Neural cell (in vitro differentiated cells): ENCODE measurements around the gene LRIG1. TPM values are rescaled to one million over a fixed set of nuclear protein-coding genes. Genes with fewer than 3 reads are reported as not detected.

ENCODE experiments used
- H2AFZ ChIP-seq: fragments of 200-600, 300-800 bp; sonication (generic), shearing (Covaris generic); 2 replicates; pipeline ENCODE4 v1.6.0; 2014; ENCODE audit warnings: low read depth, mild to moderate bottlenecking, antibody characterized with exemption, low read length, moderate library complexity
- H3F3A ChIP-seq: fragments of 200-600 bp; shearing (Covaris generic); 2 replicates; pipeline ENCODE4 v1.6.1; 2016; ENCODE audit warnings: mild to moderate bottlenecking, moderate library complexity, mixed read lengths, antibody characterized with exemption, low read length; ENCODE audit not compliant: insufficient read depth, poor library complexity, severe bottlenecking
- H3K27ac ChIP-seq: fragments of 200-600, 300-800 bp; sonication (generic), shearing (Covaris generic); 2 replicates; pipeline ENCODE4 v1.5.1; 2014; ENCODE audit warnings: mild to moderate bottlenecking, low read length, moderate library complexity
- H3K27me3 ChIP-seq: fragments of 300-800, 200-600 bp; sonication (generic), shearing (Covaris generic); 2 replicates; pipeline ENCODE4 v1.6.0; 2014; ENCODE audit warnings: mild to moderate bottlenecking, low read depth, low read length, moderate library complexity; ENCODE audit not compliant: insufficient read depth
- H3K36me3 ChIP-seq: fragments of 300-800, 200-600 bp; sonication (generic), shearing (Covaris generic); 2 replicates; pipeline ENCODE4 v1.5.1; 2014; ENCODE audit warnings: mild to moderate bottlenecking, antibody characterized with exemption, low read length, moderate library complexity; ENCODE audit not compliant: insufficient read depth
- H3K4me2 ChIP-seq: fragments of 300-800, 200-600 bp; sonication (generic), shearing (Covaris generic); 2 replicates; pipeline ENCODE4 v1.6.0; 2014; ENCODE audit warnings: mild to moderate bottlenecking, low read length
- H3K4me3 ChIP-seq: fragments of 300-800, 200-600 bp; sonication (generic), shearing (Covaris generic); 2 replicates; pipeline ENCODE4 v1.5.1; 2014; ENCODE audit warnings: mild to moderate bottlenecking, low read length, moderate library complexity
- H3K79me2 ChIP-seq: fragments of 200-600 bp; shearing (Covaris generic); replicated peaks from 2 replicates; pipeline ENCODE4 v1.6.0; 2014; ENCODE audit warnings: mild to moderate bottlenecking, low read length, moderate library complexity; ENCODE audit not compliant: insufficient read depth
- H3K9ac ChIP-seq: fragments of 300-800, 200-600 bp; sonication (generic), shearing (Covaris generic); 2 replicates; pipeline ENCODE4 v1.6.1; 2016; ENCODE audit warnings: mild to moderate bottlenecking, low read length, mixed read lengths
- H3K9me2 ChIP-seq: fragments of 200-600 bp; shearing (Covaris generic); 2 replicates; pipeline ENCODE4 v1.6.1; 2016; ENCODE audit warnings: mild to moderate bottlenecking, low read length, mixed read lengths; ENCODE audit not compliant: insufficient read depth
- H3K9me3 ChIP-seq: fragments of 200-600, 300-800 bp; sonication (generic), shearing (Covaris generic); 2 replicates; pipeline ENCODE4 v1.6.1; 2016; ENCODE audit warnings: mild to moderate bottlenecking, mixed run types, low read length, moderate library complexity, mixed read lengths
- H4K20me1 ChIP-seq: fragments of 200-600 bp; shearing (Covaris generic); 2 replicates; pipeline ENCODE4 v1.6.1; 2016; ENCODE audit warnings: mild to moderate bottlenecking, mixed run types; ENCODE audit not compliant: insufficient read depth
- CTCF ChIP-seq: fragments of 450-650 bp; IDR thresholded peaks from 2 replicates; pipeline ENCODE4 v1.5.1; 2014; ENCODE audit warnings: antibody characterized with exemption, mild to moderate bottlenecking, moderate library complexity; ENCODE audit not compliant: poor library complexity, severe bottlenecking
- EP300 ChIP-seq: fragments of 450-650 bp; conservative IDR thresholded peaks from 2 replicates; pipeline ENCODE4 v1.6.1; 2014; ENCODE audit warnings: antibody characterized with exemption, mild to moderate bottlenecking, moderate library complexity; ENCODE audit not compliant: poor library complexity, severe bottlenecking
- EZH2 ChIP-seq: fragments of 200-600, 300-800 bp; shearing (Covaris generic), sonication (generic); IDR thresholded peaks from 2 replicates; pipeline ENCODE4 v1.6.1; 2014; ENCODE audit warnings: antibody characterized with exemption, low read length, borderline replicate concordance, mild to moderate bottlenecking; ENCODE audit not compliant: insufficient read depth, poor library complexity, severe bottlenecking
- MXI1 ChIP-seq: fragments of 450-650 bp; conservative IDR thresholded peaks from 2 replicates; pipeline ENCODE4 v1.6.1; 2014; ENCODE audit warnings: antibody characterized with exemption, mild to moderate bottlenecking; ENCODE audit not compliant: poor library complexity, severe bottlenecking
- POLR2AphosphoS5 ChIP-seq: IDR thresholded peaks from 2 replicates; pipeline ENCODE4 v1.6.1; 2012
- RAD21 ChIP-seq: fragments of 450-650 bp; conservative IDR thresholded peaks from 2 replicates; pipeline ENCODE4 v1.6.1; 2014; ENCODE audit warnings: antibody characterized with exemption, mild to moderate bottlenecking, moderate library complexity
- REST ChIP-seq: IDR thresholded peaks from 2 replicates; pipeline ENCODE4 v1.6.1; 2012; ENCODE audit warnings: borderline replicate concordance
- SMC3 ChIP-seq: fragments of 450-650 bp; conservative IDR thresholded peaks from 2 replicates; pipeline ENCODE4 v1.6.1; 2014; ENCODE audit warnings: antibody characterized with exemption, mild to moderate bottlenecking, moderate library complexity; ENCODE audit not compliant: poor library complexity
- TAF1 ChIP-seq: IDR thresholded peaks from 2 replicates; pipeline ENCODE4 v1.6.1; 2012; ENCODE audit warnings: low read depth
- polyA plus RNA-seq: library from polyadenylated mRNA; depleted of rRNA; stranded (reverse); fragments of >200 nt; gene quantifications from 2 replicates; pipeline ENCODE4 v1.2.3, GENCODE V29; 2014

The LRIG1 gene
- polyA plus RNA-seq, 1 donor from 2014 or later: 7.1 TPM

- no peak for TF ChIP-seq CTCF
- no peak for TF ChIP-seq RAD21
- TF ChIP-seq REST: no peak
- no peak for TF ChIP-seq MXI1
- no peaks in the 10 kb centered on the region for H3F3A ChIP-seq
- H3K4me2 ChIP-seq: no peak overlapping the region
- H2AFZ ChIP-seq: no peak overlapping the region
- H3K4me3 ChIP-seq: no peak overlapping the region
- no peaks in the 10 kb centered on the region for H3K9me3 ChIP-seq
- no peaks in the 10 kb centered on the region for H3K9me2 ChIP-seq
- peaks cover 4% of the 10 kb centered on the region for H3K79me2 ChIP-seq
- H4K20me1 ChIP-seq: no peaks in the 10 kb centered on the region
- H3K36me3 ChIP-seq: no peaks in the 10 kb centered on the region
- no peak overlapping the region for H3K27ac ChIP-seq
- H3K9ac ChIP-seq: no peak overlapping the region
- no peaks in the 10 kb centered on the region for H3K27me3 ChIP-seq
Measured at GRCh38 chr3:66435989-66436388, 64.8 kb downstream of the LRIG1 start.

GRCh38 chr3:66434726-66435125 lies 66.1 kb downstream of the LRIG1 start:
- TF ChIP-seq MXI1 (no peak), CTCF (no peak), EZH2 (no peak), POLR2AphosphoS5 (no peak), RAD21 (no peak), REST (no peak), SMC3 (no peak), TAF1 (no peak), EP300 (no peak)
- no peak overlapping the region for H3K27ac ChIP-seq

More at GRCh38 chr3:66434726-66435125, 66.1 kb downstream of the LRIG1 start:
- H3K9ac ChIP-seq: no peak overlapping the region
- no peaks in the 10 kb centered on the region for H4K20me1 ChIP-seq
- H3K36me3 ChIP-seq: no peaks in the 10 kb centered on the region
- H3K4me2 ChIP-seq: no peak overlapping the region
- no peaks in the 10 kb centered on the region for H3K9me3 ChIP-seq
- H3K9me2 ChIP-seq: no peaks in the 10 kb centered on the region
- no peaks in the 10 kb centered on the region for H3K27me3 ChIP-seq
- H3K4me3 ChIP-seq: no peak overlapping the region
- H2AFZ ChIP-seq: no peak overlapping the region
- H3F3A ChIP-seq: no peaks in the 10 kb centered on the region
- H3K79me2 ChIP-seq: peaks cover 4% of the 10 kb centered on the region
